Right renal pelvis (tissue), 4 donors: Measurements from ENCODE around the gene DNAAF2. TPM values are rescaled to one million over a fixed set of nuclear protein-coding genes. Genes with fewer than 3 reads are reported as not detected.
"Not testable (repeated sequence)": the region's sequence is repeated elsewhere in the genome, so short reads cannot be mapped to it uniquely, and the experiment has no call there.

Source experiments
- DNase-seq, 4 donors: peaks; one replicate each; pipeline ENCODE4 v3.0.0-alpha.2; 2013; ENCODE audit warnings: low read depth in 4 of 4, low spot score in 3 of 4, missing footprints in 1 of 4
- polyA plus RNA-seq, 4 donors: library from polyadenylated mRNA; unstranded; fragments of 120-200 nt; gene quantifications; one replicate each; pipeline ENCODE4 v1.2.1, GENCODE V29; 2013; ENCODE audit not compliant: insufficient read length in 4 of 4

Gene DNAAF2
- polyA plus RNA-seq, 4 donors, result 16.1 to 20.5 (median 18.3) TPM

- DNase-seq, result no peak
These were observed 13.7 kb downstream of the DNAAF2 start for GRCh38 chr14:49621114-49621881.

GRCh38 chr14:49620182-49621113 lies 14.6 kb downstream of the DNAAF2 start, which contains the start of the genes MGAT2 and RPL36AL:
MGAT2 (plus strand) TSS chr14:49620799; CDS start chr14:49621269, 470 bp downstream.
RPL36AL (minus strand) TSS chr14:49620626; CDS start chr14:49619104, 1,522 bp downstream.
- DNase-seq, result peak; percentile 93 to 97 (median 96)

GRCh38 chr14:49619730-49620129 lies 15.3 kb downstream of the DNAAF2 start:
- DNase-seq, result no peak

- not testable (repeated sequence) for DNase-seq
These were observed 15.8 kb downstream of the DNAAF2 start for GRCh38 chr14:49619273-49619672.

DNA sequence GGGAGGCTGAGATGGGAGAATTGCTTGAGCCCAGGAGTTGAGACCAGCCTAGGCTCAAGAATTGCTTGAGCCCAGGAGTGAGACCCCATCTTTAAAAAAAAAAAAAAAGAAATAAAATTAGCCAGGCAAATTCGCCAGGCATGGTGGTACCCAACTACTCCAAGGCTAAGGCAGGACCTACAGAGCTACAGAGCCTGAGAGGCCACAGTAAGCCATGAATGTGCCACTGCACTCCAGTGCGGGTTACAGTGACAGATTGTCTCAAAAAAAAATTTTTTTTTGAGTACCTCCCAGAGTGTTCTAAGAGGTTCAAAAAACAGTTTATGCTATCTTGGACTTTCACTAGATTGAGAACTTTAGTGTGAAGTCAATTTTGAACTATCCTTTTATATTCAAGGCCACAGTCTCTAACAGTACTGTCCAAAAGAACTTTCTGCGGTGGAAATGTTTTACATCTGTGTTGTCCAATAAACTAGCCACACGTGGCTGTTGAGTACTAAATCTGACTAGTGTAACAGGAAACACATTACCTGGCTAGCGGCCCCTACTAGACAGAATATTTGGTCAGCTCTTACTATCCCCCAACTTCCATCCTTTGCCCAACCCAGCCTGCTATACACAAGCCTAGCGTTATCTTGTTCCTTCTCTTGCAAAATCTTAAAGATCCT lies 17.1 kb downstream of the DNAAF2 start:
- DNase-seq, result no peak

- DNase-seq, result no peak
These were observed 19.3 kb downstream of the DNAAF2 start for GRCh38 chr14:49615776-49616175.

GRCh38 chr14:49614196-49614595 lies 20.8 kb downstream of the DNAAF2 start:
- DNase-seq, result no peak

DNA sequence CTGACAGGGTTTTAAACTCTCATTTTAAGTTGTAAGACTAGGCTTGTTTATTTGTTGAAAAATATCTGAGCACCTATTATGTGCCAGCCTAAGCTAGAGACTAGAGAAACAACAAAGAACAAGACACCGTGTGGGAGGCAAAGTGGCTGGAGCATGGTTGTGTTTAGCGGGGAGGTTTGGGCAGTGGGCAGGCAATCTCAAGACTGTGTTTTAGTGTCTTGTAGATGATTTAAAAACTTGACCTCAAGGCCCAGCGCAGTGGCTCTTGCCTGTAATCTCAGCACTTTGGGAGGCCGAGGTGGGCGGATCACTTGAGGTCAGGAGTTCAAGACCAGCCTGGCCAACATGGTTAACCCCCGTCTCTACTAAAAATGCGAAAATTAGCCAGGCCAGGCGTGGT lies 22.4 kb downstream of the DNAAF2 start:
- no peak for DNase-seq

DNA sequence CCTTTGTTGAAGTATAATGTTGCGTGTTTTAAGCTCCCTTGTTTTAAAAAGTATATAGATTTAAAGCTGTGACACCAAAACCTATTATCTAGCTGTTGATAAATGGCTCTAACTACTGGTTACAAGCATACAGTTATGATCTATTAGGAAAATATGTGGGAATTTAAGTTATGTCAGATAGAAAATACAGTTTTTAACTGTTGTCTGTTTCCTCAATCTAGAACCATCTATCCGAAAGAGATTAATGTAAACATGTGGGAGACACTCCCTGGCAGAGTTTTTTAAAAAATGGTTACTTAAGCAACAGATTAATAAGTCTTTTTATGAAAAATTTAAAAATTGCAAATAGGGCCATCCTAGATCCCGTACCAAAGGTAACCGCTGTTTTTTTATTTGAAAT lies 22.8 kb downstream of the DNAAF2 start:
- DNase-seq, result no peak

- DNase-seq, result no peak
These were observed 27.5 kb downstream of the DNAAF2 start for GRCh38 chr14:49607583-49607982.

DNA sequence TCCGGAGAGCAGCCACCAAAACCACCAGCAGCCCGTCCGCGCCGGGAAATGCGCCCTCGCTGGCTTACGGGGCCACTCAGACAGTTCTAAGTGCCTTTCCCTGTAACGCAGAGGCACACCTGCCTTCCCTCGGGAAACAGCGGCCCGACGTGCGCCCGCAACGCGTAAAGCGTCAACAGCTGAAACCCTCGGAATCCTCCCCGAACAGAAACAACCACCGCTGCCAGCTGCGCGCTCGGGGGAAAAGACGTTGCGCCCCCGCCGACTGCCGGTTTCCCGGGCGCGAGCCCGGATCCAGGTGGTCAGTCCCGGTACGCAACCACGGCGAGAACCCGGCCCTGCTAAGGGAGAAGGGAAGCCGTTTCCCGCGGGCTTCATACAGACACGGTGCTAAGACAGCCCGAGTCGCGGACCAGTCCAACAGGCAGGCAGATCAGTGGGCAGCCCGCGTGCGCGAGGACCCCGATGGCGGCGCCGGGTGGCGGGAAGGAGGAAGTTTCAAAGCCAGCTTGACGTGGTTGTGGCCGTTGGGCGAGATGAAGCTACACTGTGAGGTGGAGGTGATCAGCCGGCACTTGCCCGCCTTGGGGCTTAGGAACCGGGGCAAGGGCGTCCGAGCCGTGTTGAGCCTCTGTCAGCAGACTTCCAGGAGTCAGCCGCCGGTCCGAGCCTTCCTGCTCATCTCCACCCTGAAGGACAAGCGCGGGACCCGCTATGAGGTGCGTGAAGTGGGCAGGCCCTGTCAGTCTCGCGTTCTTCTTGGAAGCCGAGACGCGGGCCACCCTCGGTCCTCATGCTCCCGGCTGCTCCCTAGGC lies 36.4 kb downstream of the DNAAF2 start, which contains the start of gene LRR1:
LRR1 (plus strand) TSS at position 456 of the 816 bp plus-strand sequence; CDS start at position 537, 81 bp downstream.
- peak in 2 of 4 donors; percentile 74 to 90 for DNase-seq

DNA sequence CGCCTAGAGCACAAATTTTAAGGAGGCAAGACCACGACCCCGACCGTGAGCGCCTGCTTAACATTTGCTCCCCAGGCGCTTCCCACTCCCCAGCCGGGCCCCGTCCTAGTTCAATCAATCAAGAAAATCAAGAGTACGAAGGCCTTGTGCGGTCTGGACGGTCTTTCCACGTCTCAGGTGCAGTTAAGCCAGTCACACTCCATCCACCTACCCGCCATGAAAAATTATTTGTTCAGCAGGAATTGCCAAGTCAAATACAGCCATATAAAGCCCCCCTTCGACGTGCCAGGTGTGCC lies 36.9 kb downstream of the DNAAF2 start:
- DNase-seq, result peak in 1 of 4 donors; percentile 50

DNA sequence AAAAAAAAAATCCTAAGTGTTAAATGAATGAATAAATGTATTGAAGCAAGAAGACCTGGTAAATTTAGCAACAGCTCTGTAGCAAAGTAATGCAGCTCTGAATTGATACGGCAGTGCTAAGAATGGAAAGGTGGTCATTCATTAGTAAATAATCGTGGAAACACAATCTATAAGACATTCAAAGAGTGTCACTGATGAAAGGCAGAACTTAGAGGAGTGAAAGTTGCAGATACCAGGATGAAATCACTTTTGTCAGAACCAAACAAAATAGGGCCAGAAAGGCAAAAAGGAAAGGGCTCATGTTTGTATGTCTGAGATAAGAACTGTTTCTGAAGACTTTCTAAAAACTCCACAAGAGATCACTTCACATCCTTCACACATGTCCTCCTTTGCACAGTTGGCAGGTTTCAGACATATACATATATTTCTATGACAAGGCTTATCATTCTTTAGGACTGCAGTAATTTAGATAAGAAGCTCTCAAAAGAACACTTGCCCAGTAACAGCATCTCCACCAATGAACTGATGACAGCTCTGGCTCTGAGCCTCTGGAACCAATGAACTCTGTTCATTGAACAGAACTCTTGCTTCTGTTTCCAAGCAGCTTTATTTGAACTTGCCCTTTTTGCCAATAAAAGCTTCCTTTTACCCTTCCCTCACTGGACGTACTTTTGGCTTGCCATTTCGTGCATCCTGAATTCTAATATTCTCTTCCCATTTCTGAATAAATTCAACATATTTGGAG lies 40.5 kb downstream of the DNAAF2 start:
- no peak for DNase-seq

DNA sequence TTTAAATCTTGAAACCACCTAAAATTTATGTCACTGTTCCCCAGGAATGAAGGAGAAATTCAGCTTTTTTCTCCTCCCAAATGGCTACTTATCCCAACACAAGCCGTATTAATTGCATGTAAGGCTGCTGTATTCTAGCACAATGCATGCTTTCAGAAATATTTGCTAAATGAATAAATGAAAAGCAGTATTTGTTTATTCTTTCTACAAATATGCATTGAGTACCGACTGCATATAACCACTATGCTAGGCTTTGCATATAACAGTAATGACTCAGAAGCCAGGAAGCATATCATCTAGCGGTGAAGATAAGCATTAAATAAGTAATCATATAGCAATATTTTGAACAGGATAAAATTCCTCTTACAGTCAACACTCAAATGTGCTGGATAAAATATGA lies 42.0 kb downstream of the DNAAF2 start:
- DNase-seq, result no peak

DNA sequence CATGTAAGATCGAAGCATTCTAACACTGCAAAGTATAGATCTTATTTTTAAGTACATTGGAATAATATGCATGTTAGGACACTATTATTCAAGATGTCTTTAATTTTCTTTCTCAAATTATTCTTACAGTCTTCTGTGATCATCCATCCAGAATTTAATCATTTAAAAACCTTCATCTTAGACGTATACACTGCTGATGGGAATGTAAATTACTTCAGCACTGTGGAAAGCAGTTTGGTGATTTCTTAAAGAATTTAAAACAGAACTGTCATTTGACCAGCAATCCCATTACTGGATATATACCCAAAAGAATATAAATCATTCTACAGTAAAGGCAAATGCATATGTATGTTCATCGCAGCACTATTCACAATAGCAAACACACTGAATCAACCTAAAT lies 45.7 kb downstream of the DNAAF2 start:
- no peak for DNase-seq

DNA sequence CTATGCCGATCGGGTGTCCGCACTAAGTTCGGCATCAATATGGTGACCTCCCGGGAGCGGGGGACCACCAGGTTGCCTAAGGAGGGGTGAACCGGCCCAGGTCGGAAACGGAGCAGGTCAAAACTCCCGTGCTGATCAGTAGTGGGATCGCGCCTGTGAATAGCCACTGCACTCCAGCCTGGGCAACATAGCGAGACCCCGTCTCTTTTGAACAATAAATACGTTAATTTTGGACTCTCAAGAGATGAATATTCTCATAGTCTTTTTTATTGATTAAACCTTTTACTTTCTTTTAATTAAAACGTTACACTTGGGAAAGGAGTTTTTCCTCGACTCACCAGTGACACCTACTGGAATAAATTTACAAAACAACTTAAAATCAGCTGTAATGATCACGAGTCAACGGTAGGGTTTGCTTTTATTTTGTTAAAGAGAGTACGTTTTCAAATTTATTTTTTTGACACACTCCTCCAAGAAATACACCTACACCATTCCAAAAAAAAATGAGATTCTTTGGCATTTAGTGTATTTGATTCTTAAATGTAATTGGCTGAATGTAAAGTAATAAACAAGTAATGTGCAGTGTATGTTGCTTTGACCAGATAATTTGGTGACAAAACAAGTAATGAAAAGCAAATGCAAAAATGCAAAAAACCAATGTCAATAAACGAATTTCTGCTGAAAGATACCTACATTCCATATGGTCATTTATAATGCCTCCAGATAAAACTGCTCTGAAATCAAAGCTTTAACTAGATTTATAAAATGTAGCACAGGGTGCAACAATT lies 48.2 kb downstream of the DNAAF2 start:
- DNase-seq, result peak; percentile 56 to 68 (median 66)

DNA sequence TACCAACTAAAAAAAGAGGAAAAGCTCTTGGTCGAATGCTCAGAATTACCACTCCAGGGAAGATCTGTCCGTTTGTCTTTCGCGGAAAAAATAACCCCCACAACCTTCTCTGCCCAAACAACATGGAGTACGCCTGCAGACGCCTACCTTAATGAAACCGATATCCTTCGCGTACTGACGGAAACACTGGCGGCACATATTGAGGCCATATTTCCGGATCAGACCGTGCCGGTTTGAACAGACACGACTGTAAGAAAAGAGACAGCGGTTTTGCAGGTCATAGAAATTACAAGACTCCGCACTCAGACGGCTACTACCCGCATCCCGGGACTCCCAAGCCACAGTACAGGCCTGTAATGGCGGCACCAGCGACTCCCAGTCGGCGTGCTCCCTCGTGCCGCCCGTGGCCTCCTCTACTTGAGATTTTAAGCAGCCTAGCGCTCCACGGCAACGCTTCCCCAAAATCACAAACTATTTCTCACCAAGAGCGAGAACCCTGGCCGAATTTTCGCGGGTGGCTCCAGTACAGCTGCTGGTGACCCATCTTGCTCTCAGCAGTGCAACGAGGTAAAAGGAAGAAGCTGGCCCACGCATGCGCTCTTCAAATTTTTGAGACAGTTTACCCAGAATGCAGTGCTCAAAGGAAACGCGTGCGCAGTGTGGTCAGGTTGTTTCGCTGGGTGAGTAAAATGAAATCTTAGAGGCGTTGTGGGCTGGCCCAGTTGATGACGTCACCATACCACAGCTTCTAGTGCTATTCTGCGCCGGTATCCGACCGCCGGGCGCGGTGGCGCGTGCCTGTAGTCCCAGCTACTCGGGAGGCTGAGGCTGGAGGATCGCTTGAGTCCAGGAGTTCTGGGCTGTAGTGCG lies 49.0 kb downstream of the DNAAF2 start, which contains the start of gene RPS29:
RPS29 (minus strand) TSS at position 578 of the 870 bp plus-strand sequence; CDS start at position 544, 34 bp downstream.
- DNase-seq, result peak; percentile 99 to 100 (median 99)
